ENCODE results near the gene ARHGEF12. TPM values are rescaled to one million over a fixed set of nuclear protein-coding genes. Genes with fewer than 3 reads are reported as not detected.

The ARHGEF12 gene
- polyA plus RNA-seq, 2 of the 4 experiments (the other 2 are of a cell fraction): 16.7 to 27.2 TPM

GRCh38 chr11:120517390-120517761, 181.2 kb downstream of the ARHGEF12 start:
- ATAC-seq: no peak
- ChIA-PET POLR2A (no interaction called here), CTCF (interaction anchor here (1.1 kb wide), 1 partner anchor 168 kb away, joined by 5 read pairs; no protein-coding TSS in a partner anchor)
- TF ChIP-seq HDAC2 (IDR thresholded peaks at IDR 0.05): no peak
- no peak for TF ChIP-seq BHLHE40 (IDR thresholded peaks at IDR 0.05; ENCODE audit: low read depth, low read length)
- no peak for TF ChIP-seq EP300 (IDR thresholded peaks at IDR 0.05)
- no peak for FAIRE-seq
- no peaks in the 10 kb centered on the region for H3K9me3 ChIP-seq
- no peak overlapping the region for H3K27ac ChIP-seq
- no peak overlapping the region for H3K4me2 ChIP-seq
- 66% methylated on average over 7 of the region's 13 CpGs for WGBS (ENCODE audit: missing lambda C conversion rate)
- no peak overlapping the region for H3K4me3 ChIP-seq
- no peaks in the 10 kb centered on the region for H3K4me1 ChIP-seq
- DNase-seq (ENCODE audit: low read depth in 1 of 2, low spot score in 1 of 2): no peak

GRCh38 chr11:120517801-120518291, 181.6 kb downstream of the ARHGEF12 start:
- Histone ChIP-seq H3K4me2 (no peak overlapping the region), H3K4me1 (no peaks in the 10 kb centered on the region), H3K9me3 (no peaks in the 10 kb centered on the region), H3K27ac (no peak overlapping the region), H3K4me3 (no peak overlapping the region)
- TF ChIP-seq ELK1 (IDR thresholded peaks at IDR 0.05; ENCODE audit: low read depth, low read length): no peak
- ATAC-seq (no peak), FAIRE-seq (no peak), DNase-seq (ENCODE audit: low read depth in 1 of 2, low spot score in 1 of 2) (no peak)
- 83% methylated on average over 7 of the region's 7 CpGs for WGBS (ENCODE audit: missing lambda C conversion rate)
- CTCF ChIA-PET: interaction anchor here (1.1 kb wide), 1 partner anchor 167 kb away, joined by 5 read pairs; no protein-coding TSS in a partner anchor
- POLR2A ChIA-PET: no interaction called here

- CTCF ChIA-PET: interaction anchor here (1.1 to 1.5 kb wide), 2 partner anchors 7 to 167 kb away, joined by 4 to 5 read pairs; partner anchors contain the start of gene GRIK4
- no peak overlapping the region for H3K4me3 ChIP-seq
- DNase-seq (ENCODE audit: low read depth in 1 of 2, low spot score in 1 of 2) (no peak), ATAC-seq (no peak), FAIRE-seq (no peak)
- TF ChIP-seq ATOH8 (CRISPR knock-in tag; IDR thresholded peaks at IDR 0.05; ENCODE audit: low read depth) (no peak), NR3C1 (IDR thresholded peaks at IDR 0.05) (no peak), ZFP36 (IDR thresholded peaks at IDR 0.05; ENCODE audit: borderline replicate concordance, partially characterized antibody) (no peak), SREBF2 (IDR thresholded peaks at IDR 0.05) (no peak), RNF2 (IDR thresholded peaks at IDR 0.05; ENCODE audit: borderline replicate concordance, low read depth) (no peak), JUNB (IDR thresholded peaks at IDR 0.05) (no peak), MAFK (IDR thresholded peaks at IDR 0.05; ENCODE audit: partially characterized antibody) (no peak), NFE2L2 (conservative IDR thresholded peaks at IDR 0.05; ENCODE audit: low read length) (no peak), PHF8 (IDR thresholded peaks at IDR 0.05; ENCODE audit: borderline replicate concordance, low read depth) (no peak), BCL3 (IDR thresholded peaks at IDR 0.05) (no peak), FOXS1 (CRISPR knock-in tag; IDR thresholded peaks at IDR 0.05) (no peak)
- no peak overlapping the region for H3K4me2 ChIP-seq
- H3K9me3 ChIP-seq: no peaks in the 10 kb centered on the region
- POLR2A ChIA-PET: no interaction called here
- 95% methylated on average over 7 of the region's 7 CpGs for WGBS (ENCODE audit: missing lambda C conversion rate)
- no peaks in the 10 kb centered on the region for H3K4me1 ChIP-seq
- H3K27ac ChIP-seq: no peak overlapping the region
Observed at GRCh38 chr11:120518356-120518755, 182.1 kb downstream of the ARHGEF12 start.

- ChIA-PET POLR2A (no interaction called here), CTCF (interaction anchor here (0.7 to 1.5 kb wide), 2 partner anchors 8 to 587 kb away, joined by 3 to 4 read pairs; partner anchors contain the start of gene GRIK4)
- DNase-seq (ENCODE audit: low read depth in 1 of 2, low spot score in 1 of 2): no peak
- Histone ChIP-seq H3K9me3 (no peaks in the 10 kb centered on the region), H3K4me2 (no peak overlapping the region), H3K27ac (no peak overlapping the region), H3K4me1 (no peaks in the 10 kb centered on the region), H3K4me3 (no peak overlapping the region)
- no peak for ATAC-seq
- TF ChIP-seq BCL3 (IDR thresholded peaks at IDR 0.05) (no peak), HDAC2 (IDR thresholded peaks at IDR 0.05) (no peak), REST (IDR thresholded peaks at IDR 0.05) (no peak), CBX2 (IDR thresholded peaks at IDR 0.05; ENCODE audit: borderline replicate concordance, low read depth) (no peak)
- 77% methylated on average over 3 of the region's 3 CpGs for WGBS (ENCODE audit: missing lambda C conversion rate)
- no peak for FAIRE-seq
Observed at GRCh38 chr11:120519474-120519873, 183.3 kb downstream of the ARHGEF12 start.
